ENCODE results near the gene EDEM1.

Gene EDEM1

DNA sequence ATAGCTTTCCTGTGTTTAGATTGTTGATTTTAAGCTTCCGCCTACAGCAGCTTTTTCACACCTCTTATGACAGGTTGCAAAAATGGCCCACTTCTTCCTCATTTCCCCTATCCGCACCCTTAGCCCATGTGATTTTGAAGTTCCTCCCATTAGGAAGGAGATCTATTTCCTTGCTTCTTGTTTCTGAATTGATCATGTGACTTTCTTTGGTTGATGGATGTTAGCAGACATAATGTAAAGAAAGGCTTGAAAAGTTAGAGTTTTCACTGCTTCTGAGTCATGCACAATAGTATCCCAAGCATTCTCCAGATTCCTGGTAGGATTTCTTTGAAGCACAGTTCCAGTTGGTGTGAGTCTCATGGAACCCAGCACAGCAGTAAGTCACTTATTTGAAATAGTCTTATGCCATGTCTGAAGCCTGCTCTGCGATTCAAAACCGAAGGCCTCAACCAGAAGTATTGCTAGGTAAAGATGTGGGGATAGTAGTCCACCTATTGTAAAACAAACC is 76.6 kb downstream of the EDEM1 start:
- DNase-seq (ENCODE audit: insufficient read length, low spot score), result no peak
- no peak for FAIRE-seq

DNA sequence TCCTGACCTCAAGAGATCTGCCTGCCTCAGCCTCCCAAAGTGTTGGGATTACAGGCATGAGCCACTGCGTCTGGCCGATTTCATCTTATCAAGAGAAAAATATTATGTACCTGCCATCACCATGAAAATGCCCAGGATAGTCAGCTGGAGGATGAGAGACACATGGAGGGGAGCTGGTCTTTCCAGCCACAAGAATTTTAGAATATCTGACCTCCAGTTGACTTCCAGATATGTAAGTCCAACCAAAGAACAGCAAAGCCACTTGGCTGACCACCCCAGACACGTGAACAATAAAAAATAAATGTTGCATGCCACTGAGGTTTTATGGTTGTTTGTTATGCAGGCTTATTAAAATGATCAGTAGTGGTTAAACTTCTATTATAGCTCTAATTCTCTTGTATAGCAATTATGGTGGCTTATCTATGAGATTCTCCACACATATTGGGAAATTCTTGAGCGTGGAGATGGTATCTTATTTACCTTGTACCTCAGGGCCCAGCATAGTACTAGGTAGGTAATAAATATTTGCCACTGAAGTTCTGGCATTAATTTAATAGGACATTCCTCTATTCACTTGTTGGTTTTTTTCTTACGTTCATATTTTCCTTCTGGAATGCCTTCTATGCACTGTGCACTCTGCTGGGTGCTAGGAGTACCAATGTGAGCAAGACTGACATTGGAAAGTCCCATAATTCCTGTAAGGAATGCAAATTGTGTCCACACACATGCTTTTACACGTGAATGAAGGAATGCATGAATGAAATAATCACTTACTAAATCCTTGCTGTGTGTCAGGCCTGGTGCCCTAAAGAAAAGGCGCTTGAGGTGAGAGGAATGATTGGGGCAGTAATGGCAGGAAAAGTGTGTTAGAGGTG is 77.6 kb downstream of the EDEM1 start:
- DNase-seq (ENCODE audit: insufficient read length, low spot score), result no peak

DNA sequence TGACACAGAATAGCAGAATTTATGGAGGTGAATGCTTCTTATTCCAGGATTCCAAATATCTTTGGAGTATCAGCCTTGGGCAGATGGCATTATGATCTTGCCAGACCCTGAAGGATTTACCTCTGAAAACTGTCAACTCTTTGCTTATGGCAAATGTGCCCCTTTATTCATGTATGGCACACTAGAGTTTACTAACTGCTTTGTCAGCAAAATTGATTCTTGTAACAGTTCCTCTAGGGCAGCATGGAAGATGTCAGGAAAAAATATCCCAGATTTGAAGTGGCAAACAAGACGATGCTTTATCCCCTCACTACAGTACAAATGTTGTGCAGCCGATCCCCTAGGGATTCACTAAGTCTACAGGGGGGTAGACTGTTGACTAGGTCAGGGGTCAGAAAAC is 79.7 kb downstream of the EDEM1 start:
- DNase-seq (ENCODE audit: insufficient read length, low spot score) (no peak), FAIRE-seq (no peak)

More for the DNA sequence above, 77.6 kb downstream of the EDEM1 start:
- FAIRE-seq, result no peak

DNA sequence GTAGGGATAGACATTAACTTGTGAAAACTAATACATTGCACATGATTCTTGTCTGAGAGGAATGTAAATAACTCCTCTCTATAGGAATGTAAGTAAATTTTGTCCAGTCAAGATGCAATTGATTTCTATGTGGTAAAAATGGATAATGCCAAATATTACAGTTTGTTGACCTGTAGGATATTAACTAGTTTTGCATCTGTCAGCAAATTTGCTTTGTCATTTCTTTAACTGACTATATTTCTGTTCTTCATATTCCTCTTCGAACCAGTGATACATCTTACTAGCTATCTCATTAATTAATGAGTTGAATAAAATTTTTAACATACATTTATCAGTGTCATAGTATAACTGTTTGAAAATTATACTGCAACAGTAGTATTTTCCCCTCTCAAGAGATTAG is 80.4 kb downstream of the EDEM1 start:
- no peak for DNase-seq (ENCODE audit: insufficient read length, low spot score)
- no peak for FAIRE-seq
